ENCODE measurements around the gene ZSCAN16. TPM values are rescaled to one million over a fixed set of nuclear protein-coding genes. Genes with fewer than 3 reads are reported as not detected.

ZSCAN16 gene
- total and polyA plus RNA-seq, 9 of the 15 experiments (the other 6 are each of a cell fraction or from before 2014, with no cell fraction given): 0.08 TPM; not detected in 8

- ATAC-seq (no peak), FAIRE-seq (no peak), DNase-seq (ENCODE audit: extremely low read depth in 1 of 4, low spot score in 3 of 4) (no peak)
- Histone ChIP-seq H4K20me1 (replicated peaks; ENCODE audit: control insufficient read depth, insufficient read depth, low read length) (no peaks in the 10 kb centered on the region), H3K27ac (ENCODE audit: extremely low read depth, low read depth, low read length) (no peak overlapping the region), H3K36me3 (ENCODE audit: control insufficient read depth, insufficient read depth, low read length) (no peaks in the 10 kb centered on the region), H3K9me3 (replicated peaks; ENCODE audit: control insufficient read depth, insufficient read depth, low read depth, low read length) (no peaks in the 10 kb centered on the region), H3K9ac (ENCODE audit: insufficient read depth in 1 of 2, low read depth in 2 of 2, low read length in 2 of 2) (no peak overlapping the region), H3K4me1 (replicated peaks in 1 of 2; ENCODE audit: control insufficient read depth in 2 of 2, insufficient read depth in 2 of 2, low read length in 2 of 2) (no peaks in the 10 kb centered on the region), H3K27me3 (ENCODE audit: control insufficient read depth in 2 of 2, insufficient read depth in 2 of 2, low read length in 2 of 2) (no peaks in the 10 kb centered on the region), H3K9me1 (ENCODE audit: control insufficient read depth, insufficient read depth, low read length) (no peaks in the 10 kb centered on the region), H3K4me2 (ENCODE audit: insufficient read depth, low read length) (no peak overlapping the region), H3K79me2 (ENCODE audit: control insufficient read depth, insufficient read depth, low read length) (no peaks in the 10 kb centered on the region), H3K4me3 (no peak overlapping the region), H2AFZ (ENCODE audit: low read depth, low read length) (no peak overlapping the region)
- intact Hi-C loops (cut with micrococcal nuclease): no loop called here
- TF ChIP-seq ZMIZ1 (IDR thresholded peaks at IDR 0.05; ENCODE audit: low read depth in 2 of 2, low read length in 2 of 2) (no peak), ZNF561 (CRISPR knock-in tag; conservative IDR thresholded peaks at IDR 0.05) (no peak), ZNF75A (CRISPR knock-in tag; IDR thresholded peaks at IDR 0.05) (peak; percentile 96), KAT2B (IDR thresholded peaks at IDR 0.05; ENCODE audit: low read depth, low read length) (no peak), MIER1 (IDR thresholded peaks at IDR 0.05; ENCODE audit: low read depth) (no peak), RHOXF2B (CRISPR knock-in tag; conservative IDR thresholded peaks at IDR 0.05) (no peak)
- CTCF ChIA-PET (ENCODE audit: low intra/inter-chr PET ratio): no interaction called here
- WGBS (ENCODE audit: insufficient coverage, low coverage, missing lambda C conversion rate): 35% methylated on average over 1 of the region's 1 CpG
- POLR2A ChIA-PET: interaction anchor here (0.7 to 1.2 kb wide), 4 partner anchors 10 to 765 kb away, joined by 3 to 4 read pairs (median 3); no protein-coding TSS in a partner anchor
- no TSS peak for BruUV-seq (replicated peaks)
- in situ Hi-C loops (cut with MboI): no loop called here
Observed at GRCh38 chr6:28176373-28176772, 52.0 kb downstream of the ZSCAN16 start.

Other genes with a start within 250 kb of the ZSCAN16 start
Only the 7 nearest of the 11 such genes appear.
- gene ZNF165, start 44.0 kb upstream of the ZSCAN16 start, total RNA-seq (2014; rRNA removed): 1.2 and 1.5 TPM in 2 replicates
- 1.7 and 2.1 TPM in 2 replicates for gene ZNF165, start 44.0 kb upstream of the ZSCAN16 start, total RNA-seq (2014; rRNA removed; fragmentation: Illumina TruSeq; extraction: Trizol)
- gene ZNF165, start 44.0 kb upstream of the ZSCAN16 start, total RNA-seq (2015; rRNA removed; fragmentation: Illumina TruSeq; extraction: Trizol): 2.1 and 2.3 TPM in 2 replicates
- gene ZNF165, start 44.0 kb upstream of the ZSCAN16 start, total RNA-seq (2021): 1.1 and 1.2 TPM in 2 replicates
- gene ZNF165, start 44.0 kb upstream of the ZSCAN16 start, polyA plus RNA-seq (2011; rRNA removed): 1.0 and 1.2 TPM in 2 replicates
- 1.0 and 1.3 TPM in 2 replicates for gene ZNF165, start 44.0 kb upstream of the ZSCAN16 start, polyA plus RNA-seq (2014; fragmentation: Illumina TruSeq; extraction: Trizol)
- 1 to 10 TPM; 2.5 to 3.6 TPM for gene ZNF165, start 44.0 kb upstream of the ZSCAN16 start, polyA plus RNA-seq (2014; fragmentation: Nextera tagmentation; extraction: Ambion mirVana)
- gene ZNF165, start 44.0 kb upstream of the ZSCAN16 start, polyA plus RNA-seq (2014; rRNA removed): 0.82 and 1.2 TPM in 2 replicates
- gene ZKSCAN8, start 17.3 kb downstream of the ZSCAN16 start, total RNA-seq (2014; rRNA removed): 12.4 and 15.4 TPM in 2 replicates
- 21.7 and 25.3 TPM in 2 replicates for gene ZKSCAN8, start 17.3 kb downstream of the ZSCAN16 start, total RNA-seq (2014; rRNA removed; fragmentation: Illumina TruSeq; extraction: Trizol)
- 21.4 and 21.7 TPM in 2 replicates for gene ZKSCAN8, start 17.3 kb downstream of the ZSCAN16 start, total RNA-seq (2015; rRNA removed; fragmentation: Illumina TruSeq; extraction: Trizol)
- gene ZKSCAN8, start 17.3 kb downstream of the ZSCAN16 start, total RNA-seq (2021): 26.7 and 29.9 TPM in 2 replicates
- 22.1 and 40.4 TPM in 2 replicates for gene ZKSCAN8, start 17.3 kb downstream of the ZSCAN16 start, polyA plus RNA-seq (2011; rRNA removed)
- 35.5 and 37.7 TPM in 2 replicates for gene ZKSCAN8, start 17.3 kb downstream of the ZSCAN16 start, polyA plus RNA-seq (2014; fragmentation: Illumina TruSeq; extraction: Trizol)
- 1 to 10 TPM; 3.3 to 7.1 TPM for gene ZKSCAN8, start 17.3 kb downstream of the ZSCAN16 start, polyA plus RNA-seq (2014; fragmentation: Nextera tagmentation; extraction: Ambion mirVana)
- 21.8 and 24.4 TPM in 2 replicates for gene ZKSCAN8, start 17.3 kb downstream of the ZSCAN16 start, polyA plus RNA-seq (2014; rRNA removed)
- 18.4 and 19.0 TPM in 2 replicates for gene ZSCAN9, start 100.7 kb downstream of the ZSCAN16 start, total RNA-seq (2014; rRNA removed)
- 31.4 and 37.4 TPM in 2 replicates for gene ZSCAN9, start 100.7 kb downstream of the ZSCAN16 start, total RNA-seq (2014; rRNA removed; fragmentation: Illumina TruSeq; extraction: Trizol)
- gene ZSCAN9, start 100.7 kb downstream of the ZSCAN16 start, total RNA-seq (2015; rRNA removed; fragmentation: Illumina TruSeq; extraction: Trizol): 26.0 and 28.7 TPM in 2 replicates
- gene ZSCAN9, start 100.7 kb downstream of the ZSCAN16 start, total RNA-seq (2021): 19.0 and 22.3 TPM in 2 replicates
- 48.9 and 59.9 TPM in 2 replicates for gene ZSCAN9, start 100.7 kb downstream of the ZSCAN16 start, polyA plus RNA-seq (2011; rRNA removed)
- 31.8 and 32.5 TPM in 2 replicates for gene ZSCAN9, start 100.7 kb downstream of the ZSCAN16 start, polyA plus RNA-seq (2014; fragmentation: Illumina TruSeq; extraction: Trizol)
- gene ZSCAN9, start 100.7 kb downstream of the ZSCAN16 start, polyA plus RNA-seq (2014; fragmentation: Nextera tagmentation; extraction: Ambion mirVana): 10 to 100 TPM; 18.8 to 20.0 TPM
- gene ZSCAN9, start 100.7 kb downstream of the ZSCAN16 start, polyA plus RNA-seq (2014; rRNA removed): 30.4 and 35.2 TPM in 2 replicates
- 3.8 and 4.7 TPM in 2 replicates for gene ZKSCAN4, start 127.7 kb downstream of the ZSCAN16 start, total RNA-seq (2014; rRNA removed)
- 5.0 and 5.9 TPM in 2 replicates for gene ZKSCAN4, start 127.7 kb downstream of the ZSCAN16 start, total RNA-seq (2014; rRNA removed; fragmentation: Illumina TruSeq; extraction: Trizol)
- gene ZKSCAN4, start 127.7 kb downstream of the ZSCAN16 start, total RNA-seq (2015; rRNA removed; fragmentation: Illumina TruSeq; extraction: Trizol): 5.3 and 6.4 TPM in 2 replicates
- gene ZKSCAN4, start 127.7 kb downstream of the ZSCAN16 start, total RNA-seq (2021): 4.2 and 5.1 TPM in 2 replicates
- gene ZKSCAN4, start 127.7 kb downstream of the ZSCAN16 start, polyA plus RNA-seq (2011; rRNA removed): 4.6 and 5.3 TPM in 2 replicates
- 4.9 and 5.0 TPM in 2 replicates for gene ZKSCAN4, start 127.7 kb downstream of the ZSCAN16 start, polyA plus RNA-seq (2014; fragmentation: Illumina TruSeq; extraction: Trizol)
- gene ZKSCAN4, start 127.7 kb downstream of the ZSCAN16 start, polyA plus RNA-seq (2014; fragmentation: Nextera tagmentation; extraction: Ambion mirVana): 1 to 10 TPM; 1.2 to 1.6 TPM
- 4.1 and 4.7 TPM in 2 replicates for gene ZKSCAN4, start 127.7 kb downstream of the ZSCAN16 start, polyA plus RNA-seq (2014; rRNA removed)
- gene NKAPL, start 134.7 kb downstream of the ZSCAN16 start, total RNA-seq (2014; rRNA removed): not detected in 2 replicates
- not detected in 2 replicates for gene NKAPL, start 134.7 kb downstream of the ZSCAN16 start, total RNA-seq (2014; rRNA removed; fragmentation: Illumina TruSeq; extraction: Trizol)
- gene NKAPL, start 134.7 kb downstream of the ZSCAN16 start, total RNA-seq (2015; rRNA removed; fragmentation: Illumina TruSeq; extraction: Trizol): not detected in 2 replicates
- not detected in 2 replicates for gene NKAPL, start 134.7 kb downstream of the ZSCAN16 start, total RNA-seq (2021)
- not detected in 2 replicates for gene NKAPL, start 134.7 kb downstream of the ZSCAN16 start, polyA plus RNA-seq (2011; rRNA removed)
- not detected in 2 replicates for gene NKAPL, start 134.7 kb downstream of the ZSCAN16 start, polyA plus RNA-seq (2014; fragmentation: Illumina TruSeq; extraction: Trizol)
- gene NKAPL, start 134.7 kb downstream of the ZSCAN16 start, polyA plus RNA-seq (2014; fragmentation: Nextera tagmentation; extraction: Ambion mirVana): not detected
- not detected in 2 replicates for gene NKAPL, start 134.7 kb downstream of the ZSCAN16 start, polyA plus RNA-seq (2014; rRNA removed)
- 5.4 and 5.9 TPM in 2 replicates for gene ZSCAN26, start 142.5 kb downstream of the ZSCAN16 start, total RNA-seq (2014; rRNA removed)
- gene ZSCAN26, start 142.5 kb downstream of the ZSCAN16 start, total RNA-seq (2014; rRNA removed; fragmentation: Illumina TruSeq; extraction: Trizol): 10.5 and 10.7 TPM in 2 replicates
- gene ZSCAN26, start 142.5 kb downstream of the ZSCAN16 start, total RNA-seq (2015; rRNA removed; fragmentation: Illumina TruSeq; extraction: Trizol): 10.7 and 11.0 TPM in 2 replicates
- 6.1 and 6.9 TPM in 2 replicates for gene ZSCAN26, start 142.5 kb downstream of the ZSCAN16 start, total RNA-seq (2021)
- gene ZSCAN26, start 142.5 kb downstream of the ZSCAN16 start, polyA plus RNA-seq (2011; rRNA removed): 14.2 and 14.6 TPM in 2 replicates
- gene ZSCAN26, start 142.5 kb downstream of the ZSCAN16 start, polyA plus RNA-seq (2014; fragmentation: Illumina TruSeq; extraction: Trizol): 12.2 and 12.4 TPM in 2 replicates
- gene ZSCAN26, start 142.5 kb downstream of the ZSCAN16 start, polyA plus RNA-seq (2014; fragmentation: Nextera tagmentation; extraction: Ambion mirVana): 10 to 100 TPM in 1 of 2 experiments, 1 to 10 TPM in 1; 7.3 to 12.8 TPM
- 6.4 and 8.4 TPM in 2 replicates for gene ZSCAN26, start 142.5 kb downstream of the ZSCAN16 start, polyA plus RNA-seq (2014; rRNA removed)
- 4.4 and 5.8 TPM in 2 replicates for gene PGBD1, start 157.0 kb downstream of the ZSCAN16 start, total RNA-seq (2014; rRNA removed)
- gene PGBD1, start 157.0 kb downstream of the ZSCAN16 start, total RNA-seq (2014; rRNA removed; fragmentation: Illumina TruSeq; extraction: Trizol): 9.0 and 10.0 TPM in 2 replicates
- 8.3 and 8.9 TPM in 2 replicates for gene PGBD1, start 157.0 kb downstream of the ZSCAN16 start, total RNA-seq (2015; rRNA removed; fragmentation: Illumina TruSeq; extraction: Trizol)
- gene PGBD1, start 157.0 kb downstream of the ZSCAN16 start, total RNA-seq (2021): 6.5 and 7.4 TPM in 2 replicates
- gene PGBD1, start 157.0 kb downstream of the ZSCAN16 start, polyA plus RNA-seq (2011; rRNA removed): 7.1 and 8.2 TPM in 2 replicates
- 6.5 and 7.3 TPM in 2 replicates for gene PGBD1, start 157.0 kb downstream of the ZSCAN16 start, polyA plus RNA-seq (2014; fragmentation: Illumina TruSeq; extraction: Trizol)
- gene PGBD1, start 157.0 kb downstream of the ZSCAN16 start, polyA plus RNA-seq (2014; fragmentation: Nextera tagmentation; extraction: Ambion mirVana): 1 to 10 TPM; 3.3 to 3.5 TPM
- 5.6 and 6.1 TPM in 2 replicates for gene PGBD1, start 157.0 kb downstream of the ZSCAN16 start, polyA plus RNA-seq (2014; rRNA removed)